Natural killer cell treated with Interleukin-12 subunit alpha and Interleukin-12 subunit beta and Interleukin-15 and Interleukin-18, amount 100 ng/mL, for 72 hours (primary cell): Measurements from ENCODE around the gene HBEGF. TPM values are rescaled to one million over a fixed set of nuclear protein-coding genes. Genes with fewer than 3 reads are reported as not detected.

ENCODE experiments used
- ATAC-seq, 2 donors: fragments of 150-1000 bp; cut with Tn5 transposase in 1 of 2; sonication (Bioruptor Pico), chemical (Tn5 transposase) in 1 of 2; 2 replicates each; pipeline ENCODE4 v1.10.0; 2021
- DNase-seq: peaks from one replicate; pipeline ENCODE4 v3.0.0; 2022; ENCODE audit warnings: low spot score
- H3K27ac Mint-ChIP-seq, 2 donors: 1 replicate in 1 of 2; 2 replicates in 1 of 2; pipeline ENCODE4 v1.8.0; 2022; ENCODE audit warnings: mixed read lengths in 2 of 2, mild to moderate bottlenecking in 1 of 2, moderate library complexity in 1 of 2
- H3K27me3 Mint-ChIP-seq, 2 donors: 1 replicate in 1 of 2; 2 replicates in 1 of 2; pipeline ENCODE4 v1.8.0; 2022; ENCODE audit warnings: mixed read lengths in 2 of 2
- H3K36me3 Mint-ChIP-seq: one replicate; pipeline ENCODE4 v1.8.0; 2022; ENCODE audit warnings: mixed read lengths
- H3K4me1 Mint-ChIP-seq, 2 donors: 1 replicate in 1 of 2; 2 replicates in 1 of 2; pipeline ENCODE4 v1.8.0; 2022; ENCODE audit warnings: low read depth in 2 of 2, mixed read lengths in 2 of 2, mild to moderate bottlenecking in 1 of 2
- H3K4me3 Mint-ChIP-seq: one replicate; pipeline ENCODE4 v1.8.0; 2022; ENCODE audit warnings: mixed read lengths
- H3K9me3 Mint-ChIP-seq: 2 replicates; pipeline ENCODE4 v1.8.0; 2022; ENCODE audit warnings: mixed read lengths
- total RNA-seq, 2 donors: library from RNA; stranded (reverse); gene quantifications; one replicate each; pipeline ENCODE4 v1.2.3, GENCODE V29; 2022

The HBEGF gene, protein sequence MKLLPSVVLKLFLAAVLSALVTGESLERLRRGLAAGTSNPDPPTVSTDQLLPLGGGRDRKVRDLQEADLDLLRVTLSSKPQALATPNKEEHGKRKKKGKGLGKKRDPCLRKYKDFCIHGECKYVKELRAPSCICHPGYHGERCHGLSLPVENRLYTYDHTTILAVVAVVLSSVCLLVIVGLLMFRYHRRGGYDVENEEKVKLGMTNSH
- total RNA-seq, result 10 to 100 TPM; 56.0 to 63.0 TPM

DNA sequence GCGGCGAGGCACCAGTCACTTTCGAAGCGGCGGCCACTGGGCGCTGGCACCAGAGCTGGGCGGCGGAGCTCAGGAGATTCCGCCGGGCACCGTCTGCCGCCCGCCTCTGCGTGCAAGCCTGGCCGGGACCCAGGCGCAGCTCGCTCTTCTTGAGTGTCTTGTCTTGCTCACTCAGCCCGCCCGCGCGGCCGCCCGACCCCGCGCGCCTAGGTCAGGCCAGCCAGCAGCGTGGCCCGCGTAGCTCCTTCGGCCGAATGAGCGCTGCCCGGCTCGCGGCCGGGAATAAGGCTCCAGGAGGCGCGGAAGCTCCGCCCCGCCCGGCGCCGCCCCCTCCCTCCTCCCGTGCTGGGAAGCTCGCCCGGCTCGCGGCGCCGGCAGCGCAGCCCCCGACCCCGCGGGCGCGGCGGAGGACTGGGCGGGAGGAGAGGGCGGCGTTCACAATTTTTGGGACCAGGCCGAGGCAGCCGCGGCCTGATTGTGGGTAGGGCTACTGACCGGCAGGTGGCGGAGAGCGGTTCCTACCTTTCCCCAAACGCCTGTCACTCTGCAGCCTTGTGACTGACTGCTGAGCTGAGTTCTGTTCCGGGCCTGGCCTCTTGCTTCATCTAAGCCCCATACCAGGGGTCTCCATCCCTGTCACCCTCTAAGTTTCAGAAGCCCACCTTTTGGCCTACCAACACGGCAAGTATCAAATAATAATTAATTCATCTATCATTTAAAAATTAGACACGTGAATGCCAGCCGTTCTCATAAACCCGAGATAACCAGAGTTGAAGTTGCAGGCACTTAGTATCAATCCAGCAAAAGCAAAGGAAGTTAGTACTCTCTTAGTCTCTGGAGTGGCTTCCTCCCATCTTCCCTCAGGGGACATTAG, at the start of gene HBEGF:
TSS of gene HBEGF (minus strand) at position 256 of the 874 bp plus-strand sequence. CDS start 275 bp downstream, outside the sequence.
- peaks cover 3 to 10% of the 10 kb centered on the region in 2 donors for H3K27me3 Mint-ChIP-seq
- H3K4me3 Mint-ChIP-seq, result peak within 1 kb of the TSS; percentile 95
- H3K4me1 Mint-ChIP-seq, result peaks cover 33 to 37% of the 10 kb centered on the region in 2 donors
- peak within 1 kb of the TSS in 1 of 2 donors; percentile 96 for H3K27ac Mint-ChIP-seq
- H3K9me3 Mint-ChIP-seq, result no peaks in the 10 kb centered on the region
- peak; percentile 63 to 87 for ATAC-seq
- peak; percentile 73 for DNase-seq
- peaks cover 15% of the 10 kb centered on the region for H3K36me3 Mint-ChIP-seq

DNA sequence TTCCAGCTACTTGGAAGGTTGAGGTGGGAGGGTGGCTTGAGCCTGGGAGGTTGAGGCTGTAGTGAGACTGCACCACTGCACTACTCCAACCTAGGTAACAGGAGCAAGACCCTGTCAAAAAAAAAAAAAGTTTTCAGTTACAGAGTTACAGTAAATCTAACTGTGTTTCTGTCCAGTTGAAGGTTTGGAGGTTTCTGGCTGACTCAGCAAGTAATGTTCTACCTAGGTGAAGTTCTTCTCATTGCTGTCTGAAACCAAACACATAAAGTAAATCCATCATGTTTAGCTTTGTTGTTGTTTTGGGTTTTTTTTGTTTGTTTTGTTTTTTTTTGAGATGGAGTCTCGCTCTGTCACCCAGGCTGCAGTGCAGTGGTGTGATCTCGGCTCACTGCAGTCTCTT, 47.3 kb upstream of the HBEGF start:
- no peaks in the 10 kb centered on the region for H3K36me3 Mint-ChIP-seq
- no peaks in the 10 kb centered on the region for H3K27me3 Mint-ChIP-seq
- DNase-seq (no peak), ATAC-seq (no peak)
- H3K9me3 Mint-ChIP-seq, result no peaks in the 10 kb centered on the region
- H3K4me3 Mint-ChIP-seq, result no peak overlapping the region
- no peaks in the 10 kb centered on the region for H3K4me1 Mint-ChIP-seq
- no peak overlapping the region for H3K27ac Mint-ChIP-seq

GRCh38 chr5:140391732-140392131, 45.3 kb upstream of the HBEGF start:
- H3K4me3 Mint-ChIP-seq, result no peak overlapping the region
- no peaks in the 10 kb centered on the region for H3K36me3 Mint-ChIP-seq
- H3K9me3 Mint-ChIP-seq, result no peaks in the 10 kb centered on the region
- no peaks in the 10 kb centered on the region for H3K27me3 Mint-ChIP-seq
- DNase-seq (no peak), ATAC-seq (no peak)
- no peaks in the 10 kb centered on the region for H3K4me1 Mint-ChIP-seq
- H3K27ac Mint-ChIP-seq, result no peak overlapping the region

- no peaks in the 10 kb centered on the region for H3K9me3 Mint-ChIP-seq
- no peaks in the 10 kb centered on the region for H3K36me3 Mint-ChIP-seq
- no peak for DNase-seq
- H3K27ac Mint-ChIP-seq, result no peak overlapping the region
- no peaks in the 10 kb centered on the region for H3K27me3 Mint-ChIP-seq
- ATAC-seq, result no peak
- H3K4me1 Mint-ChIP-seq, result no peaks in the 10 kb centered on the region
- no peak overlapping the region for H3K4me3 Mint-ChIP-seq
These were observed 44.9 kb upstream of the HBEGF start for GRCh38 chr5:140391312-140391711.

- H3K4me3 Mint-ChIP-seq, result no peak overlapping the region
- no peak overlapping the region for H3K27ac Mint-ChIP-seq
- peaks cover 0 to 4% of the 10 kb centered on the region in 2 donors for H3K4me1 Mint-ChIP-seq
- DNase-seq (no peak), ATAC-seq (no peak)
- H3K27me3 Mint-ChIP-seq, result no peaks in the 10 kb centered on the region
- H3K9me3 Mint-ChIP-seq, result no peaks in the 10 kb centered on the region
- H3K36me3 Mint-ChIP-seq, result no peaks in the 10 kb centered on the region
These were observed 41.6 kb upstream of the HBEGF start for GRCh38 chr5:140388052-140388451.

DNA sequence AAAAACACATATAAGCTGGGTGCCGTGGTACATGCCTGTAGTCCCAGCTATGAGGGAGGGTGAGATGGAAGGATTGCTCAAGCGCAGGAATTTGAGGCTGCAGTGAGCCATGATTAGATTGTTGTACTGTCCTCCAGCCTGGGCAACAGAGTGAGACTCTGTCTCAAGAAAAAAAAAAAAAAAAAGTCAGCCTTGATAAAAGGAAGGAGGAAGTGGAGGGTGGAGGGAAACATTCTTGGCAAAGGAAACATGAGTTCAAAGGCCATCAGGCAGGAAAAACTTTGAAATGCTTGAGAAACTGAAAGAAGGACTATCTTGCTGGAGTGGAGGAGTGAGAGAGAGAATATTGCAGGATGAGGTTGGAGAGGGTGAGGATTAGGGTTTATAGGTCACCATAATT, 36.9 kb upstream of the HBEGF start:
- Mint-ChIP-seq H3K27me3 (no peaks in the 10 kb centered on the region), H3K27ac (no peak overlapping the region), H3K4me3 (no peak overlapping the region), H3K4me1 (peaks cover 0 to 4% of the 10 kb centered on the region in 2 donors), H3K36me3 (no peaks in the 10 kb centered on the region), H3K9me3 (no peaks in the 10 kb centered on the region)
- no peak for DNase-seq
- no peak for ATAC-seq

DNA sequence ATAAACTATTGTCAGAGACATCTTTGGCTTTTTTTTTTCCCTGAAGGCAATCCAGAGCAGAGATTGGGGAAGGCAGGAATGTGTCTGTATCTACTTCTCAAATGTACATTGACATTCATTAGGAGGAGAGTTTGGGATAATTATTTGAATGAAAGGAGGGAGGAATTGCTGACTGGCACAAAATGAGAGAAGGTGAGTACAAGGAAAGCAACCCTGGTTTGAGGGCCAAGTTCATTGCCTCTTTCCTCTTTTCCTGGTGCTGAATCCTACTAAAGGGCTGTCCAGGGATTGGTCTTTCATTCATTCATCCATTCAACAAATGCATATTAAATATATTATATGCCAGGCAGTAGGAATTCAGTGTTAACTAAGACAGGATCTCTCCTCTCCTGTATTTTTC, 36.5 kb upstream of the HBEGF start:
- H3K36me3 Mint-ChIP-seq, result no peaks in the 10 kb centered on the region
- no peak overlapping the region for H3K4me3 Mint-ChIP-seq
- no peak overlapping the region for H3K27ac Mint-ChIP-seq
- ATAC-seq (no peak), DNase-seq (no peak)
- peaks cover 0 to 4% of the 10 kb centered on the region in 2 donors for H3K4me1 Mint-ChIP-seq
- H3K27me3 Mint-ChIP-seq, result no peaks in the 10 kb centered on the region
- no peaks in the 10 kb centered on the region for H3K9me3 Mint-ChIP-seq

DNA sequence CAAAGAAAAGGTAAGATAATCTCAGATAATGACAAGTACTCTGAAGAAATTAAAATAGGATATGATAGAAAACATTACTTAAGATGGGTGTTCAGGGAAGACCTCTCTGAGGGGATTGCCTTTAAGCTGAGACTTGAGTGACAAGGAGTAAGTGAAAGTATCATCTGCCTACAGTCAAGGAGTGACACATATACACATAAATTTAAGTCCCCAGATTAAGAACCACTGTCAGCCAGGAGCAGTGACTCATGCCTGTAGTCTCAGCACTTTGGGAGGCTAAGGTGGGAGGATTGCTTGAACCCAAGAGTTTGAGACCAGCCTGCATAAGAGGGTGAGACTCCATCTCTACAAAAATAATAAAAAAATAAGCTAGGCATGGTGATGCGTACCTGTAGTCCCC, 35.6 kb upstream of the HBEGF start:
- DNase-seq, result no peak
- H3K4me3 Mint-ChIP-seq, result no peak overlapping the region
- no peak overlapping the region for H3K27ac Mint-ChIP-seq
- peaks cover 0 to 4% of the 10 kb centered on the region in 2 donors for H3K4me1 Mint-ChIP-seq
- no peaks in the 10 kb centered on the region for H3K36me3 Mint-ChIP-seq
- H3K27me3 Mint-ChIP-seq, result no peaks in the 10 kb centered on the region
- ATAC-seq, result no peak
- H3K9me3 Mint-ChIP-seq, result no peaks in the 10 kb centered on the region

GRCh38 chr5:140381351-140381750, 34.9 kb upstream of the HBEGF start:
- Mint-ChIP-seq H3K4me1 (peaks cover 0 to 4% of the 10 kb centered on the region in 2 donors), H3K36me3 (no peaks in the 10 kb centered on the region), H3K4me3 (no peak overlapping the region), H3K9me3 (no peaks in the 10 kb centered on the region), H3K27me3 (no peaks in the 10 kb centered on the region), H3K27ac (no peak overlapping the region)
- DNase-seq, result no peak
- ATAC-seq, result no peak

- ATAC-seq (peak; percentile 48 to 75), DNase-seq (peak; percentile 70)
- peak overlapping the region in 1 of 2 donors; percentile 10 for H3K27ac Mint-ChIP-seq
- H3K4me3 Mint-ChIP-seq, result no peak overlapping the region
- no peaks in the 10 kb centered on the region for H3K9me3 Mint-ChIP-seq
- no peaks in the 10 kb centered on the region for H3K36me3 Mint-ChIP-seq
- no peaks in the 10 kb centered on the region for H3K27me3 Mint-ChIP-seq
- peaks cover 7 to 8% of the 10 kb centered on the region in 2 donors for H3K4me1 Mint-ChIP-seq
These were observed 26.6 kb upstream of the HBEGF start for GRCh38 chr5:140372971-140373487.

DNA sequence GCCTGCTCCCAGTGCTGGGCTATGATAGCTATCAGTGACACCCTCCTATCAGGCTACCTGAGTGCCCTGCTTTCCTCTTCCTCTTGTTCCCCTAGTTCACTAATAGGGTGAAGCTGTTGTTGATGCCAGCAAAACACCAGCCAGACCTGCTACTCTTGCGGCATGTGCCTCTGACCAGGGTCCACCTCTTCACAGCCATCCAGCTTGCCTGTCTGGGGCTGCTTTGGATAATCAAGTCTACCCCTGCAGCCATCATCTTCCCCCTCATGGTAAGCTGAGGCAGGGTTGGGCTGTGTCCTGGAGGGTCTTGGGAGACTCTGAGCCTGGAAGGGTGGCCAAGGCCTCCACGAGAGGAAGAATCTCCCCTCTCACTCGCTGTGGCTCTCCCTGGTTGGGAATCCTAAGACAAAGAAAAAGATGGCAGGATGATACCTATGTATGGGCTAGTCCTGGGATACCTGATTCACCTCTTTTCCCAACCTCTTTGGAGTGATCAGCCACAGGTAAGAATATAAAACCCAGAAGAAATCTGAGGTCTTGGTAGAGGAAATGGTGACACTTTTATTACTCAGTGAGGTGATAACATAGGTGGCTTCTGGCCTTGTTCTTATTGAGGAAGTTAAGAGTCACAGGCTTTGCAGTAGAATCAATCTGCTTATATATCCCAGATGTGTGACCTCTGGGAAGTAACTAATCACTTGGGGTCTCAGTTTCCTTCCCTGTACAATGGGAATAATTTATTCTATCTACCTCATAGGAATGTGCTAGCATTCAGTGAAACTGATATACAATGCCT, 25.2 kb upstream of the HBEGF start:
- peaks cover 7 to 8% of the 10 kb centered on the region in 2 donors for H3K4me1 Mint-ChIP-seq
- no peak overlapping the region for H3K27ac Mint-ChIP-seq
- H3K36me3 Mint-ChIP-seq, result no peaks in the 10 kb centered on the region
- no peaks in the 10 kb centered on the region for H3K27me3 Mint-ChIP-seq
- DNase-seq (no peak), ATAC-seq (no peak)
- H3K4me3 Mint-ChIP-seq, result no peak overlapping the region
- H3K9me3 Mint-ChIP-seq, result no peaks in the 10 kb centered on the region

DNA sequence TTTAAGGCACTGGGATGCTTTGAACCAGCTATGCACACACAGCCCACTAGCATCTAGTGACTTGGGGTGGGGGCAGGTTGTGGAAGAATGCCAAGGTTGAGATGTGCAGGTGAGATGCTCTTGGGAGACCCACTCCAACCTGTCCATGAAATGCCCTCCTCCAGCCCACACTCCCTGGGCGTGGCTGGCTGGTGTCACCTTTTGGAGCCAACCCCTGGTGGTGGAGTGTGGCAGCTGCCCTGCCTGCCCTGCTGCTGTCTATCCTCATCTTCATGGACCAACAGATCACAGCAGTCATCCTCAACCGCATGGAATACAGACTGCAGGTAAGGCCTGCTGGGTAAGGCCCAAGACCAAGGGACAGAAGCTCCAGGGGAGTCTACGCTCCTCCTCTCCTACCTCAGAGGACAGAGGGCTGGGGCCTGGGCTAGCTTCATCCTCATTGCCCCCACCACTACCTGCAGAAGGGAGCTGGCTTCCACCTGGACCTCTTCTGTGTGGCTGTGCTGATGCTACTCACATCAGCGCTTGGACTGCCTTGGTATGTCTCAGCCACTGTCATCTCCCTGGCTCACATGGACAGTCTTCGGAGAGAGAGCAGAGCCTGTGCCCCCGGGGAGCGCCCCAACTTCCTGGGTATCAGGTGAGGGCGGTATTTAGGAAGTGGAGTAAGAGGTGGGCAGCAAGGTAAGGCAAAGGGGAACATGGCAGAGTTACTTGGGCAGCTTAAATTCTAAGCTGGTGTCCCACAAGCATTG, 21.0 kb upstream of the HBEGF start:
- no peaks in the 10 kb centered on the region for H3K9me3 Mint-ChIP-seq
- H3K27me3 Mint-ChIP-seq, result no peaks in the 10 kb centered on the region
- ATAC-seq, result no peak
- H3K27ac Mint-ChIP-seq, result no peak overlapping the region
- H3K36me3 Mint-ChIP-seq, result no peaks in the 10 kb centered on the region
- H3K4me1 Mint-ChIP-seq, result peaks cover 4 to 5% of the 10 kb centered on the region in 2 donors
- no peak overlapping the region for H3K4me3 Mint-ChIP-seq
- DNase-seq, result no peak

DNA sequence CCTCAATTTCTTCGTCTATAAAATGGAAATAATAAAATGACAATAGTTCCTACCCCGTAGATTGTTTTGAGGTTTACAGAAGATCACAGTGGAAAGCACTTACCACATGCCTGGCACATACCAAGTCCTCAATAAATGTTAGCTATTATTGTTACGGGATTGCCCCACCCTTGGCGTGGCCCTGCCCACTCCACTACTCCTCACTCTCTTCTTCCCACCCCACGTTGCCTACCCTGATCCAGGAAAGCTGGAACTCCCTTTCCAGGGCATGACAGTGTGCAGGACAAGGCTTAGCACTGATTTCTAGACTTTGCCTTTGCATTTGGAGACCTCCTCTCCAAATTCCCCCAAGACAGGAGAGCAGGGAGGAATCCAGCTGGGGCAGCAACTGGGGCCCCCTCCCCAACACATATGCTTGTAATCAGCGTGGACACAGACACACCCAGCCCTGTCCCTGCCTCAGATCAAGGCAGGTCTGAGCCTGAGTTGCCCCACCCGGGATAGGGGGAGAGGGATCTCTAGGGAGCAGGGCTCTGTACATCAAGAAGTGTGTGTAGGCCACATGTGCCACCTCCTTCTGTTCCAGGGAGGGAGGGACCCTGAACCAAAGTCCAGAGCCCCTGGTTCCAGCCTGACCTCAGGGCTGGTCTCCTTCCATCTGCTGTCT, 20.3 kb upstream of the HBEGF start:
- Mint-ChIP-seq H3K36me3 (no peaks in the 10 kb centered on the region), H3K27me3 (no peaks in the 10 kb centered on the region), H3K27ac (no peak overlapping the region), H3K9me3 (no peaks in the 10 kb centered on the region), H3K4me3 (no peak overlapping the region), H3K4me1 (peaks cover 5 to 7% of the 10 kb centered on the region in 2 donors)
- ATAC-seq, result no peak
- no peak for DNase-seq
